Measurements from ENCODE around the gene ATAD3B.

Gene ATAD3B

DNA sequence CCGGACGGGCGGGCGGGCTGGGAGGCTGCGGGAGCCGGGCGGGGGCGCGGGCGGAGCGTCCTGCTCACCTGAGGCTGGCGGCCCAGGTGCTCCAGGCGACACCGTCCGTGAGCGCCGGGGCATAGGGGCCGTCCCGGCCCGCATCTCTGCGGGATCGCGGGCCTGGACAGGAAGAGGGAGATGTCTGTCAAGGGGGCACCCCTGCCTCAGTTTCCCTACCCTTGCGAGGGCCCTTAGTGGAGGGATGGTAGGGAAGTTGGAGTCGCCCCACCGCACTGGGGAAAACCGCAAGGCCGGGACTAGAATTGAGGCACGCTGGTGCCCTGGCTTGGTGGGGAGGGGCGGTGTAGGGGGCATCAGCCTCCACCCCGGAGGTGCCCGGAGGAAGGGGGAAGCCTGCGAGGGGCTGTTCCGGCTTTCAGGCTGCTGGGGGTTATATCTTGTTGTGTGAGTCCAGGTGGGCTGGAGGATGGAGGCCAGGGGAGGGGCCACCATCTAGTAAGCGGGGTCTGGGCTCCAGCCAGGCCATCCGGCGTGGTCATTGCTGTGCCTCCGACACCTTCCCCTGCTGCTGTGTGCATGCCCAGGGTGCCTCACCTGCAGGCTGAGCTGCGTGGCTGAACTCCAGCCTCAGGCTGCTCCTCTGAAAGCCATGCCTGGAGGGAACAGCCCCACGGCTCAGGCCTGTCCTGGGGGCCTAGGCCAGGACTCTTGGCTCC is 35.5 kb upstream of the ATAD3B start:
- ChIA-PET CTCF (no interaction called here), POLR2A (interaction anchor here (1.5 to 3.0 kb wide), 3 partner anchors 29 to 37 kb away, joined by 5 to 15 read pairs (median 9); partner anchors contain the start of genes CCNL2 and MRPL20)
- no peak for TF ChIP-seq L3MBTL2 (conservative IDR thresholded peaks at IDR 0.05)
- no peak for TF ChIP-seq ELF4 (IDR thresholded peaks at IDR 0.05)
- TF ChIP-seq SP1 (IDR thresholded peaks at IDR 0.05), result no peak
- TF ChIP-seq CTBP1 (IDR thresholded peaks at IDR 0.05; ENCODE audit: borderline replicate concordance), result no peak
- TF ChIP-seq PKNOX1 (IDR thresholded peaks at IDR 0.05), result no peak
- no peak for TF ChIP-seq ARNT (IDR thresholded peaks at IDR 0.05)
- TF ChIP-seq TARDBP (IDR thresholded peaks at IDR 0.05), result no peak
- TF ChIP-seq SUZ12 (IDR thresholded peaks at IDR 0.05), result no peak
- TF ChIP-seq ZNF384 (IDR thresholded peaks at IDR 0.05), result no peak
- TF ChIP-seq LEF1 (IDR thresholded peaks at IDR 0.05; ENCODE audit: borderline replicate concordance), result no peak
- TF ChIP-seq FOXK2 (IDR thresholded peaks at IDR 0.05), result no peak
- TF ChIP-seq FOXM1 (IDR thresholded peaks at IDR 0.05; ENCODE audit: borderline replicate concordance), result no peak
- no peak for TF ChIP-seq HDGF (IDR thresholded peaks at IDR 0.05; ENCODE audit: borderline replicate concordance)
- DNase-seq (ENCODE audit: extremely low spot score), result peak; percentile 5

DNA sequence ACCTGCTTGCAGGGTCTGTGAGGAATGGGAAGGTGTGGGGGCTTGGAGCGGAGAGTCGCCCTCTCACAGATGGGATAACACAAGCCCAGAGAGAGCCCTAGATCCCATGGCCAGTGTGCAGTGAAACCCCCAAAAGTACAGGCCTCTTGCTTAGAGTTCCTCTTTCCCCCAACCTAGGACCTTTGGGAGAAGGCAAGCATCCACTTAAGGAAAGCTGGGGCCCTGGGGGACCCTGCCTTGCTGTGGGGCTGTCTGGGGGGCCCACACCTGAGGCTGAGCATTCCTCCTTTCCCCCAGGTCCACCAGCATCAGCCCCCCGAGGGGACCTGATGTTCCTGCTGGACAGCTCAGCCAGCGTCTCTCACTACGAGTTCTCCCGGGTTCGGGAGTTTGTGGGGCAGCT is 34.9 kb upstream of the ATAD3B start:
- POLR2A ChIA-PET, result interaction anchor here (2.5 to 3.0 kb wide), 2 partner anchors 29 to 38 kb away, joined by 9 to 15 read pairs; partner anchors contain the start of genes CCNL2 and MRPL20
- CTCF ChIA-PET, result no interaction called here
- no peak for TF ChIP-seq SP1 (IDR thresholded peaks at IDR 0.05)
- no peak for TF ChIP-seq HDGF (IDR thresholded peaks at IDR 0.05; ENCODE audit: borderline replicate concordance)
- no peak for TF ChIP-seq ARNT (IDR thresholded peaks at IDR 0.05)
- no peak for TF ChIP-seq FOXM1 (IDR thresholded peaks at IDR 0.05; ENCODE audit: borderline replicate concordance)
- no peak for TF ChIP-seq BHLHE40 (IDR thresholded peaks at IDR 0.05; ENCODE audit: borderline replicate concordance)
- TF ChIP-seq CTBP1 (IDR thresholded peaks at IDR 0.05; ENCODE audit: borderline replicate concordance), result no peak
- TF ChIP-seq NFRKB (IDR thresholded peaks at IDR 0.05), result no peak
- no peak for TF ChIP-seq L3MBTL2 (conservative IDR thresholded peaks at IDR 0.05)
- TF ChIP-seq FOXK2 (IDR thresholded peaks at IDR 0.05), result no peak
- no peak for TF ChIP-seq ELF4 (IDR thresholded peaks at IDR 0.05)
- TF ChIP-seq ZNF384 (IDR thresholded peaks at IDR 0.05), result no peak
- no peak for TF ChIP-seq SUZ12 (IDR thresholded peaks at IDR 0.05)
- peak; percentile 4 for DNase-seq (ENCODE audit: extremely low spot score)

DNA sequence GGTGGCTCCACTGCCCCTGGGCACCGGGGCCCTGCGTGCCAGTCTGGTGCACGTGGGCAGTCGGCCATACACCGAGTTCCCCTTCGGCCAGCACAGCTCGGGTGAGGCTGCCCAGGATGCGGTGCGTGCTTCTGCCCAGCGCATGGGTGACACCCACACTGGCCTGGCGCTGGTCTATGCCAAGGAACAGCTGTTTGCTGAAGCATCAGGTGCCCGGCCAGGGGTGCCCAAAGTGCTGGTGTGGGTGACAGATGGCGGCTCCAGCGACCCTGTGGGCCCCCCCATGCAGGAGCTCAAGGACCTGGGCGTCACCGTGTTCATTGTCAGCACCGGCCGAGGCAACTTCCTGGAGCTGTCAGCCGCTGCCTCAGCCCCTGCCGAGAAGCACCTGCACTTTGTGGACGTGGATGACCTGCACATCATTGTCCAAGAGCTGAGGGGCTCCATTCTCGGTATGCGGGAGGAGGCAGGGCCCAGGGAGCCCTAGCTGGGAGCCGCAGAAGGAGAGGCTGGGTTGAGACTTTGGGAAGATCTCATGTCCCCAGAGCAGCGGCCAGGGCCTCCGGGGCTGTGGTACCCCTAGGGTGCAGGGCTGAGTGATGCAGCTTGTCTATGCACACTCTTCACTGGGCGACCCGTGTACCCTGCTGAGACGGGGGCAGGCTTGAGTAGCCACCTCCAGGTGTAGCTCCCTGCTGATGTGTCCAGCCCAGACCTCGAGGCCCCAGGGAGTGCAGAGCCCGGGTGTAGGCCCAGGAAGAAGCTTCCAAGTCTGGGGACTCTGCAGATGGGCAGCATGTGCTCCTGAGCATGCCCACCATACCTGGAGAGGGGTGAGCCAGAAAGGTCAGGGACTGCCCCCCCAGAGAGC is 34.3 kb upstream of the ATAD3B start:
- ChIA-PET POLR2A (interaction anchor here (0.9 to 3.0 kb wide), 3 partner anchors 12 to 38 kb away, joined by 3 to 15 read pairs (median 9); partner anchors contain the start of genes CCNL2 and MRPL20), CTCF (no interaction called here)
- TF ChIP-seq FOXM1 (IDR thresholded peaks at IDR 0.05; ENCODE audit: borderline replicate concordance), result no peak
- no peak for DNase-seq (ENCODE audit: extremely low spot score)

- CTCF ChIA-PET, result no interaction called here
Observed at GRCh38 chr1:1437904-1438376, 33.6 kb upstream of the ATAD3B start.

DNA sequence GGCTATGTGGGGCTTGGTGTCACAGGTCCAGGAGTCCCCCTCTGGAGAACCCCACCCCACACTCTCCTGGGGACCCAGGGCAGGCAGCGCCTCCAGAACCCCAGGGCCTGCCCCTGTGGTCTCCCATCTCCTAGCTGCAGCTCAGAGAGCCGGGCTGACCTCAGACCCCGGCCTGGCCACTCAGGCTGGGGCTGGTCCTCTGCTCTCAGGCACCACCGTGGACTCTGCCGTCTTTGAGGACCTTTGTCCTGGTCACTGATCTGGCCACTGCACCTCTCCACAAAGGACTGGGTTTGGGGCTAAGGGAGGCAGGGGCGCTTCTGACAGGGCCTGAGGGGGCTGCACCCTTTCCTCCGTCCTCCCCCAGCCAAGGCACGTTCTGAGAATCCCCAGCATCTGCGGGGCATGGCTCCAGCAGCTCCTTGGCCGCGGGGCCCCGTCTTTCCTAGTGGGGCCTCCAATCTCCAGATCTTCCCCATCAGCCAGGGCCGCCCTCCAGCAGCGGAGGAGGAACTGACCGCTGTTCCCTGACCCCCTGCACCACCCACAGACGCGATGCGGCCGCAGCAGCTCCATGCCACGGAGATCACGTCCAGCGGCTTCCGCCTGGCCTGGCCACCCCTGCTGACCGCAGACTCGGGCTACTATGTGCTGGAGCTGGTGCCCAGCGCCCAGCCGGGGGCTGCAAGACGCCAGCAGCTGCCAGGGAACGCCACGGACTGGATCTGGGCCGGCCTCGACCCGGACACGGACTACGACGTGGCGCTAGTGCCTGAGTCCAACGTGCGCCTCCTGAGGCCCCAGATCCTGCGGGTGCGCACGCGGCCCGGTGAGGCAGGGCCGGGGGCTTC is 32.8 kb upstream of the ATAD3B start:
- ChIA-PET CTCF (no interaction called here), POLR2A (interaction anchor here (2.5 to 3.0 kb wide), 2 partner anchors 32 to 40 kb away, joined by 9 to 15 read pairs; partner anchors contain the start of genes CCNL2 and MRPL20)
- DNase-seq (ENCODE audit: extremely low spot score), result no peak
- TF ChIP-seq L3MBTL2 (conservative IDR thresholded peaks at IDR 0.05) (no peak), PKNOX1 (IDR thresholded peaks at IDR 0.05) (no peak), LEF1 (IDR thresholded peaks at IDR 0.05; ENCODE audit: borderline replicate concordance) (no peak)

More at GRCh38 chr1:1437904-1438376, 33.6 kb upstream of the ATAD3B start:
- DNase-seq (ENCODE audit: extremely low spot score), result no peak
- POLR2A ChIA-PET, result interaction anchor here (0.9 to 3.0 kb wide), 3 partner anchors 13 to 39 kb away, joined by 3 to 15 read pairs (median 9); partner anchors contain the start of genes CCNL2 and MRPL20
- TF ChIP-seq L3MBTL2 (conservative IDR thresholded peaks at IDR 0.05) (no peak), ELF4 (IDR thresholded peaks at IDR 0.05) (no peak), ARNT (IDR thresholded peaks at IDR 0.05) (no peak), NFRKB (IDR thresholded peaks at IDR 0.05) (no peak), CTBP1 (IDR thresholded peaks at IDR 0.05; ENCODE audit: borderline replicate concordance) (no peak), SP1 (IDR thresholded peaks at IDR 0.05) (no peak), LEF1 (IDR thresholded peaks at IDR 0.05; ENCODE audit: borderline replicate concordance) (no peak), SUZ12 (IDR thresholded peaks at IDR 0.05) (no peak), PKNOX1 (IDR thresholded peaks at IDR 0.05) (no peak), FOXK2 (IDR thresholded peaks at IDR 0.05) (no peak), FOXA1 (IDR thresholded peaks at IDR 0.05) (no peak), TARDBP (IDR thresholded peaks at IDR 0.05) (no peak), FOXM1 (IDR thresholded peaks at IDR 0.05; ENCODE audit: borderline replicate concordance) (no peak), BHLHE40 (IDR thresholded peaks at IDR 0.05; ENCODE audit: borderline replicate concordance) (no peak), HDGF (IDR thresholded peaks at IDR 0.05; ENCODE audit: borderline replicate concordance) (no peak)
